C4-2B (cell line): ENCODE measurements around the gene DEFB132.

Experiments used
- CTCF ChIP-seq: fragments of 450-650 bp; conservative IDR thresholded peaks from 2 replicates; pipeline ENCODE4 v1.5.1; 2017; ENCODE audit warnings: mild to moderate bottlenecking
- ZFX ChIP-seq: fragments of 450-650 bp; IDR thresholded peaks from 2 replicates; pipeline ENCODE4 v1.6.1; 2017

GRCh38 chr20:215796-216195, 41.7 kb upstream of the DEFB132 start:
- TF ChIP-seq CTCF (no peak), ZFX (no peak)
